HUES64 (cell line): ENCODE data around the gene NTSR2. TPM values are rescaled to one million over a fixed set of nuclear protein-coding genes. Genes with fewer than 3 reads are reported as not detected.

Source experiments
- H3K27ac ChIP-seq: 2 replicates; pipeline ENCODE4 v1.7.0; 2013; ENCODE audit warnings: low read depth, low read length, inconsistent platforms
- H3K27me3 ChIP-seq: 2 replicates; pipeline ENCODE4 v1.6.1; 2013; ENCODE audit warnings: mild to moderate bottlenecking, low read length; ENCODE audit not compliant: insufficient read depth
- H3K36me3 ChIP-seq: 2 replicates; pipeline ENCODE4 v1.6.1; 2013; ENCODE audit warnings: mild to moderate bottlenecking, low read length; ENCODE audit not compliant: insufficient read depth
- H3K4me1 ChIP-seq: 2 replicates; pipeline ENCODE4 v1.6.1; 2013; ENCODE audit warnings: mild to moderate bottlenecking, low read length, moderate library complexity; ENCODE audit not compliant: insufficient read depth
- H3K4me3 ChIP-seq: 2 replicates; pipeline ENCODE4 v1.5.1; 2013; ENCODE audit warnings: mild to moderate bottlenecking, low read length, moderate library complexity
- H3K9ac ChIP-seq: 2 replicates; pipeline ENCODE4 v1.6.1; 2013; ENCODE audit warnings: mild to moderate bottlenecking, low read depth, low read length
- H3K9me3 ChIP-seq: 2 replicates; pipeline ENCODE4 v1.6.1; 2013; ENCODE audit warnings: low read depth, low read length; ENCODE audit not compliant: insufficient read depth
- whole genome bisulfite sequencing: fragments of 150-250, 120-280 bp; methylation state at CpG from one replicate; pipeline ENCODE4 v1.1.7; 2013; ENCODE audit warnings: missing lambda C conversion rate; 5-methylcytosine and 5-hydroxymethylcytosine counted together
- polyA plus RNA-seq, 2 experiments: library from polyadenylated mRNA; stranded (reverse); fragments of 50-300 nt; gene quantifications; one replicate each; pipeline ENCODE4 v1.2.3, GENCODE V29; 2013

NTSR2 gene
- polyA plus RNA-seq (2013, experiment 1 of 2): not detected
- not detected for polyA plus RNA-seq (2013, experiment 2 of 2)

GRCh38 chr2:11669454-11670291 is at the start of gene NTSR2:
TSS of gene NTSR2 (minus strand) at chr2:11670195. CDS start at chr2:11670129, 66 bp downstream.
- 38% methylated on average over 90 of the region's 93 CpGs for WGBS
- Histone ChIP-seq H3K4me3 (peak within 1 kb of the TSS; percentile 30; the same call in 1 of the 2 replicates), H3K27me3 (peaks cover 35% of the 10 kb centered on the region), H3K9ac (no peak within 1 kb of the TSS), H3K9me3 (no peaks in the 10 kb centered on the region), H3K36me3 (no peaks in the 10 kb centered on the region), H3K4me1 (no peaks in the 10 kb centered on the region), H3K27ac (no peak within 1 kb of the TSS)

GRCh38 chr2:11719230-11719977 is 49.4 kb upstream of the NTSR2 start:
- Histone ChIP-seq H3K4me3 (no peak overlapping the region), H3K9me3 (no peaks in the 10 kb centered on the region), H3K9ac (no peak overlapping the region), H3K36me3 (no peaks in the 10 kb centered on the region), H3K27ac (no peak overlapping the region), H3K4me1 (no peaks in the 10 kb centered on the region), H3K27me3 (no peaks in the 10 kb centered on the region)
- WGBS: 89% methylated on average over 3 of the region's 6 CpGs

- Histone ChIP-seq H3K9me3 (no peaks in the 10 kb centered on the region), H3K4me1 (no peaks in the 10 kb centered on the region), H3K36me3 (no peaks in the 10 kb centered on the region), H3K4me3 (no peak overlapping the region), H3K27me3 (no peaks in the 10 kb centered on the region), H3K27ac (no peak overlapping the region), H3K9ac (no peak overlapping the region)
- WGBS: 91% methylated on average over 3 of the region's 5 CpGs
These were observed 48.6 kb upstream of the NTSR2 start for GRCh38 chr2:11718606-11719005.

- WGBS: 94% methylated on average over 1 of the region's 1 CpG
- Histone ChIP-seq H3K36me3 (no peaks in the 10 kb centered on the region), H3K4me3 (no peak overlapping the region), H3K4me1 (no peaks in the 10 kb centered on the region), H3K27ac (no peak overlapping the region), H3K9me3 (no peaks in the 10 kb centered on the region), H3K9ac (no peak overlapping the region), H3K27me3 (no peaks in the 10 kb centered on the region)
These were observed 47.6 kb upstream of the NTSR2 start for GRCh38 chr2:11717623-11718022.

- no peaks in the 10 kb centered on the region for H3K36me3 ChIP-seq
- no peak overlapping the region for H3K9ac ChIP-seq
- no peaks in the 10 kb centered on the region for H3K4me1 ChIP-seq
- no peaks in the 10 kb centered on the region for H3K9me3 ChIP-seq
- WGBS: 91% methylated on average over 8 of the region's 8 CpGs
- H3K4me3 ChIP-seq: no peak overlapping the region
- H3K27me3 ChIP-seq: no peaks in the 10 kb centered on the region
- H3K27ac ChIP-seq: no peak overlapping the region
These were observed 46.8 kb upstream of the NTSR2 start for GRCh38 chr2:11716689-11717321.

GRCh38 chr2:11715987-11716652 is 46.1 kb upstream of the NTSR2 start:
- Histone ChIP-seq H3K36me3 (no peaks in the 10 kb centered on the region), H3K4me3 (no peak overlapping the region), H3K9ac (no peak overlapping the region), H3K27ac (no peak overlapping the region), H3K4me1 (no peaks in the 10 kb centered on the region), H3K9me3 (no peaks in the 10 kb centered on the region), H3K27me3 (no peaks in the 10 kb centered on the region)
- 93% methylated on average over 11 of the region's 12 CpGs for WGBS

GRCh38 chr2:11713815-11714214 is 43.8 kb upstream of the NTSR2 start:
- Histone ChIP-seq H3K4me3 (no peak overlapping the region), H3K27ac (no peak overlapping the region), H3K36me3 (no peaks in the 10 kb centered on the region), H3K9me3 (no peaks in the 10 kb centered on the region), H3K9ac (no peak overlapping the region), H3K27me3 (no peaks in the 10 kb centered on the region), H3K4me1 (no peaks in the 10 kb centered on the region)
- 83% methylated on average over 7 of the region's 7 CpGs for WGBS

- H3K27me3 ChIP-seq: no peaks in the 10 kb centered on the region
- no peak overlapping the region for H3K9ac ChIP-seq
- H3K4me1 ChIP-seq: no peaks in the 10 kb centered on the region
- H3K27ac ChIP-seq: no peak overlapping the region
- 90% methylated on average over 1 of the region's 2 CpGs for WGBS
- H3K4me3 ChIP-seq: no peak overlapping the region
- no peaks in the 10 kb centered on the region for H3K9me3 ChIP-seq
- no peaks in the 10 kb centered on the region for H3K36me3 ChIP-seq
These were observed 42.9 kb upstream of the NTSR2 start for GRCh38 chr2:11712866-11713265.

- Histone ChIP-seq H3K27ac (no peak overlapping the region), H3K9me3 (no peaks in the 10 kb centered on the region), H3K4me1 (no peaks in the 10 kb centered on the region), H3K9ac (no peak overlapping the region), H3K4me3 (no peak overlapping the region), H3K27me3 (no peaks in the 10 kb centered on the region), H3K36me3 (no peaks in the 10 kb centered on the region)
- 80% methylated on average over 8 of the region's 8 CpGs for WGBS
These were observed 41.8 kb upstream of the NTSR2 start for GRCh38 chr2:11711751-11712150.

- Histone ChIP-seq H3K4me3 (no peak overlapping the region), H3K9ac (no peak overlapping the region), H3K9me3 (no peaks in the 10 kb centered on the region), H3K27ac (no peak overlapping the region), H3K36me3 (no peaks in the 10 kb centered on the region), H3K27me3 (no peaks in the 10 kb centered on the region), H3K4me1 (no peaks in the 10 kb centered on the region)
- 91% methylated on average over 1 of the region's 1 CpG for WGBS
These were observed 41.3 kb upstream of the NTSR2 start for GRCh38 chr2:11711354-11711716.
